Activated T-cell treated with anti-CD3 and anti-CD28 coated beads, Interleukin-2, amount 50 U/mL, for 48 hours (primary cell): ENCODE results near the gene MRGPRX4.

ENCODE experiments used
- DNase-seq, 2 experiments: peaks; one replicate each; pipeline ENCODE4 v3.0.0-alpha.2; 2020

The MRGPRX4 gene

DNA sequence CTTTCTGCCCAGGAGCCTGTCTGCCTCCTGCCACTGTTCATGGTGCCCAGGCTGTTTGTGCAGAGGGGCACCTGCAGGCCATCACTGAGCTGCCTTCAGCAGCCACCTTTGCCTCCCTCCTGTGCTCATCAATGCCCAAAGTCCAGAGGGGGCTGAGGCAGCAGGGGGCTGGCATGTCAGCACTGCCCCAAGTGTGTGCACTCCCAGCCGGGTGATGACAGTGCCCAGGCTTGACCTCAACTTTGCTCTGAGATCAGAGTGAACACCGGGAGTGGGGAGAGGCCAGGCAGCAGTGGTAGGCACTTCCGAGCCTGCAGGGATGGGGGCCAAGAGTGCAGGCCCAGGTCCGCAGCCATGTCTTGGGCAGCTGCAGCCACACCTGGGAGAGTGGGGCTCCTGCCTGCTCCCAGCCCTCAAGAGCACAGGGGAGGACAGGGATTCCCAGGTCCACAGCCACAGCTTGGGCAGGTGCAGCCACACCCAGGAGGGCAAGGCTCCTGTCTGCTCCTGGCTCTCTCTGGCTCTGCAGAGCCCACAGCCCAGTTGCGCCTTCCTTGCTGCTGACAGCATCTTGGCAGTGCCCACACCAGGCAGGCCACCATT is 48.7 kb downstream of the MRGPRX4 start:
- DNase-seq, result no peak

DNA sequence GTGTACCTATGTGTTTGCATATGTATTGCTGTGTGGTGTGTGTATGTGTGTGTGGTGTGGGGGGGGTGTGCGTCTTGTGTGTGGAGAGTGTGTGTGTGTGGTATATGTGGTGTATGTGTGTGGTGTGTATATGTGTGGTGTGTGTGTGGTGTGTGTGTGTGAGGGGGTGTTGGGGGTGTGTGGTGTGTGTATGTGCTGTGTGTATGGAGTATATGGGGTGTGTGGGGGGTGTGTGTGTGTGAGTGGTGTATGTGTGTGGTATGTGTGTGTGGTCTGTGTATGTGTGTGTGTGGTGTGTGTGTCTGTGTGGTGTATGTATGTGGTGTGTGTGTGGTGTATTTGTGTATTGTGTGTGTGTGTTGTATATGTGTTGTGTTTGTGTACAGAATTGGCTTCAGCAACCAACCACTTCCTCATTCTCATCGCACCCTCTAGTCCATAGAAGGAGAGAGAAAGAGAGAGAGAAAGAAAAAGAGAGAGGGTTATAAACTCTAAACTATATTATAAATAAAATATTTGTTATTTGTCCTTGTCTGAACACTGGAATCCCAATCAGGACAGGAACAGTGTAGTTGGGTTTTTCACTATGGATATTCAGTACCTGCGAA is 50.3 kb downstream of the MRGPRX4 start:
- no peak for DNase-seq
